Renal cortical epithelial cell (primary cell): Measurements from ENCODE around the gene ZFAND4. TPM values are rescaled to one million over a fixed set of nuclear protein-coding genes. Genes with fewer than 3 reads are reported as not detected.
"Not testable (repeated sequence)": the region's sequence is repeated elsewhere in the genome, so short reads cannot be mapped to it uniquely, and the experiment has no call there.

Experiments
- DNase-seq: peaks from one replicate; pipeline ENCODE4 v3.0.0-alpha.2; 2011; ENCODE audit warnings: low read depth
- total RNA-seq: library from RNA; depleted of rRNA; stranded (reverse); fragments of >200 nt; gene quantifications from 2 replicates; pipeline ENCODE4 v1.2.3, GENCODE V29; 2014

ZFAND4 gene
- total RNA-seq, 1 donor from 2014 or later, result 10.3 TPM

DNA sequence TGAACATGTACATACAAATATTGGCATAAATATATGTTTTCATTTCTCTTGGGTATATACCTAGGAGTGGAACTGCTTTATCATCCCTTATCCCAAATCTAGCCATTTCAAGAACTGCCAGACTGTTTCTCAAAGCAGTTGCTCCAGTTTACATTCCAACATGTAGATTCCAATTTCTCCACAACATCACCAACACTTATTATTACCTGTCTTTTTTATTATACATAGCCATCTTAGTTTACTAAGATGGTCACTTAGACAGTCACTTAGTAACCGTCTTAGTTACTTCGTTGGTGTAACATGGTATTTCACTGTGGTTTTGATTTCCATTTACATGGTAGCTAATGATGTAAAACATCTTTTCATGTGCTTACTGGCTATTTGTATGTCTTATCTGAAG, 82.7 kb downstream of the ZFAND4 start:
- no peak for DNase-seq

DNA sequence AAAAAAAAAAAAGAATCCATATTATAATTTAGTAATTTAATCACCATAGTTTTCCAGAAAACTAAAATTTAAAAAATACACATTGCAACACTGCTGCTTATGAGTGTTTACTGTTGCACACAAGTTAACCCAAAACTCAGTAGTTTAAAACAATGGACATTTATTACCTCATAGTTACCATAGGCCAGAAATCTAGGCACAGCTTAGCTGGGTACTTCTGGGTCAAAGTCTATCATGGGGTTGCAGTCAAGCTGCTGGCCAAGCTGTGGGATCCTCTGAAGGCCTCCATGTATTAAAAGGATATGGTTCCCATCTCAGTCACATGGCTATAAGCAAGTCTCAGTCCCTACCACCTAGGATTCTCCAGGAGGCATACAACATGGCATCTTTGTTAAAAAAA, 83.6 kb downstream of the ZFAND4 start:
- no peak for DNase-seq

DNA sequence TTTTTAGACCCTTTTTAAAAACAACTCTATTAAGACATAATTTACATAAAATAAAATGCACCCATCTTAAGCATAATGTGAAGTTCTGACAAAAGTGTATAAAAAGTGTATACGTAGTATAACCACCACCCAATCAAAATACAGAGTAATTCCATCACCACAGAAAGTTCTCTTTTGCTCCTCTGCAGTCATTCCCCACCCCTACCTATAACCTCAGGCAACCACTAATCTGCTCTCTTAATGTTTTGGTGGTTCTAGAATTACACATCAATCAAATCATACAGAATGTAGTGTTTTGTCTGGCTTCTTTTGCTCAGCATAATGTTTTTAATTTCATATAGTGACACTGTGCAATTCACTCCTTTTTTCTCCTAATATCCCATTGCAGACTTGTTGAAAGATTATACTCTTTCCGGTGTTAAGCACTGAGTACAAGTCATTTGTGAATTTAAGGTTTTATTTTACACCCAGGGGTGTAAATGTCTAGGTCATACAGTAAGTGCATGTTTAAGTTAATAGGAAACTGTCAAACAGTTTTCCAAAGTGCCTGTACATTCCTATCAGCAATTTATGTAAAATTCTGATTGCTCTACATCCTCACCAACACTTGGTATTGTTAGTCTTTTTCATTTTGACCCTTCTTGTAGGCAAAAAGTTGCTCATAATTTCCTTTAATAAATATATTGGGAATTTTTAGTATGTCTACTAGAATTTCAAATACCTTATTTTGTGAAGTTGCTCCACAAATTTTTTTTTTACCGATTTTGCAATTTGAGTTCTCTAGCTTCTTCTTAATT, 86.3 kb downstream of the ZFAND4 start:
- DNase-seq, result no peak

DNA sequence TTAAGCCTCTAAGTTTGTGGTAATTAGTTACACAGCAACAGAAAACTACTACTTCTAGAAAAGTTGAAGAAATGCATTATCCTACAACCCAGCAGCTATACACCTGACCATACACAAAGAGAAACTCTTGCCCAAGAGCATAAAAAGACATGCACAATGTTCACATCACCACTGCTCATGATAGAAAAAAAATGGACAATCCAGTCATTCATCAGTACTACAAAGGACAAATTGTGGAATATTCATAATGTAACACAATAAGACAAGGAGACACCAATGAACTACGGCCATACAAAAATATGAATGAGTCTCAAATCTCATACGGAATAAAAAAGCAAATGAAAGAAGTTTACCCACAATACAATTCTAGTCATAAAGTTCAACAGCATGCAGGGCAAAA, 87.4 kb downstream of the ZFAND4 start:
- no peak for DNase-seq

DNA sequence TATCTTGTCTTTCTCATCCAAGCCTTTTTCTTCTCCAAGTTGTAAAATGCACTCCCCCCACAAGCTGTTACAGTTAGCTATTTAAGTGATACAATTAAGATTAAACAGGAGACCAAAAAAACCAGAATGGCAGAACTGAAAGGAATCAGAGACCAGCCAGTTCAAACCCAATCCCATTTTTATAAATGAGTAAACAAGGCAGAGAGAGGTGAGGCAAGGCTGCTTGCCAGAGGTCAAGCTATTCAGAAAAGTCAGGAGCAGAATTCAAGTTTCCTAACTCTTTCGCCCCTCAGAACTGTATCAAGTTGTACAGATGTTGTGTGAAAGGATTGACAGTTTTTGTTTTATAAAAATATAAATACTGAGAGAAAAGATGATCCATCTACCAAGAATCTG, 90.2 kb downstream of the ZFAND4 start:
- no peak for DNase-seq

DNA sequence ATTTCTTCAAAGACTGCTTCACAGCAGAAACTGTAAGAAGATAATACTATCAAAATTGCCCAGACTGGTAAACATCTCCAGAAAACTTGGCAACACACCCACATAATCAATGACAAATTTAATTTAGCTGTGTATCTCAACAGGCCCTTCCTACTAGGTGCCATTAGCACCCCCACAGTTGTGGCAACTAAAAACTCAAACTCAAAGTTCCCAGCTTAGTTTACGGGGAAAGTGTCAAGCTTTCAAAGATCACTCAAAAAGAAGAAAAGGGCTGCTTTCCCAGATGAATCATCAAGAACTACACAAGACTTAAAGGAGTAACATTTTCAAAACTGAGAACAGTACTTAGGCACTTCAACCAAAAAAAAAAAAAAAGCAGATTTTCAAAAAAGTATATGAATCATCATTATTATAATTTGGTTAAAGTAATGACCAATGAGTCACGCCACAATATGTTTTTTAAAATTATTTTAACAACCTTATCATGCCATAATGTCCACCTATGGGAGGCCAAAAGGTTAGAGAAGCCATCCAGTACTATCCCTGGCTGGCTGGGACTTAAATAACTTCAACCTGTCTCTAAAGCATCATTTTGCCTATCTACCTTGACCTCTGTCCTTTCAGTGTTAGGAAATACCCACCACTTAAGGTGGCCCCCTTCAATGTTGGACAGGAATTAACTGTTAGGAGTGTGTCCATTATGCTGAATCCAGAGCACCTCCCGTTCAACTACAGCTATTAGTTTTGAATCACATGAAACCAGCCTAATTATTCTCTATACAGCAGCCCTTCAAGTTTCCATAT, 90.8 kb downstream of the ZFAND4 start:
- DNase-seq, result no peak

DNA sequence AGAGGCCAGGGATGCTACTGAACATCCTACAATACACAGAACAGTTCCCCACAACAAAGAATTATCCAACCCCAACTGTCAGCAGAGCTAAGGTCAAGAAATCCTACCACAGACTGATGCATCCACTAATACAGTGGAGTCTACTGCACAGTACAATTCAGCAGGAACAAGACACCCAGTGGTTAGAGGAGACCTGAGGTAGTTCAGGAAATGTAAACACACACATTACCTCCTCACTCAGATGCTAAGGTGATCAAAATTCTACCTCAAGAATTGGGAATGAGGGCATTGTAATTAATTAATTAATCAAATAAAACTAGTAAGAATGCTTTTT, 91.4 kb downstream of the ZFAND4 start:
- no peak for DNase-seq

DNA sequence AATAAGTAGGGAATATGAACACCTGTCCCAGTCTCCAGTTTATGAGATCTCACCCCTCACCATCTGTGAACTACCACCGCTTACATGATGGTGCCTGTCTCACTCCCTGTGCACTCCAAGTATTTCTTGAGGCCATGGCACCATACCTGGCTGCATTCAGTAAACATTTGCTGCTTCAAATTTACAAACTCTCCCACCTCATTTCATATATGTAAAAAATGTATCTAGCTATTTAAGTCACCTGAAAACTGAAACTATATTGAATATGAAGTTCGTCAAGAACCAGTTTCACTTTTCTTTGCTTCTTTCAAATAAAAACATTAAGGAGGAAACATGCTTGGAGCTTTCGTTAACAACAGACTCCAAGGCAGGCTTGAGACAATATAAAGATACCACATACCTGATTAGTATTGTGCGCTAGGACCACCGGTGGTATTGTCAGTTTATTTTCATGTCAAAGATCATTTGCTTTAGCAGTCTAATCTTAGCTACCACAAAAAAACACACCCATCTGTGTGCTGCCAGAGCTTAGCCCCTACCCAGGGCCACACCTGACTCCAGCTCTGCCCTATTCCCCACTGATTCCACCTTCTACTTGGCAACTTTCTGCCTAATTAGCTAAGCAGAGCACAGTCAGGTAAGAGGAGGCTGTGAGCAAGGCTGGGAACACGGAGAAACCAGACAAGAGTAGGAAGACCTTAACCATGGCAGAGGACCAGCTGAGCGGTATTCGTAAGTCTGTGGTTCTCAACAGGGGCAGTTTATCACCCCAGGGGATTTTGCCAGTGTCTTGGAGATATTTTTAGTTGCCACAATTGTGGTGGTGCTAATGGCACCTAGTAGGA, 92.0 kb downstream of the ZFAND4 start:
- no peak for DNase-seq

DNA sequence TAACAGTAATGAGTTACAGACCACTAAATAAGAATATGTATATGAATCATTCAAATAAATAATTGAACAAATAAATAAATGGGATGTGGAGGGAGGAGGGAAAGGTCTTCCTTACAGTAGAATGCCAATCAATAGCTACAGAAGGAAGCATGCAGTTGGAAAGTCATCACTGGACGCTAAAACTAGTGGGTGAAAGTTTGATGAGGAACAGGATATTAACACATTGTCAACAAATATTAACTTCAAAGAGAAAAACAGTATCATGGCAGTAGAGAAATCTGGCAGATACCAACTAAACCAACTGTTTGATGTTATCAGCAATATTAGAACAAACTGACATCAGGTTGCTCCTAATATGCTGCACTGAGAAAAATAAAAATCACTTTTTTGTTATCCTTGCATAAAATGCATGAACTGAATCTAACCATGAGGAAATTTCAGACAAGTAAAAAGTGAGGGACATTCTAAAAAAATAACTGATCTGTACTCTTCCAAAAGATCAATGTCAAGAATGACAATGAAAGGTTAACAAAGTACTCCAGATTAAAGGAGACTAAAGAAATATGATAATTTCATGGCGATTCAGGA, 94.1 kb downstream of the ZFAND4 start:
- no peak for DNase-seq

DNA sequence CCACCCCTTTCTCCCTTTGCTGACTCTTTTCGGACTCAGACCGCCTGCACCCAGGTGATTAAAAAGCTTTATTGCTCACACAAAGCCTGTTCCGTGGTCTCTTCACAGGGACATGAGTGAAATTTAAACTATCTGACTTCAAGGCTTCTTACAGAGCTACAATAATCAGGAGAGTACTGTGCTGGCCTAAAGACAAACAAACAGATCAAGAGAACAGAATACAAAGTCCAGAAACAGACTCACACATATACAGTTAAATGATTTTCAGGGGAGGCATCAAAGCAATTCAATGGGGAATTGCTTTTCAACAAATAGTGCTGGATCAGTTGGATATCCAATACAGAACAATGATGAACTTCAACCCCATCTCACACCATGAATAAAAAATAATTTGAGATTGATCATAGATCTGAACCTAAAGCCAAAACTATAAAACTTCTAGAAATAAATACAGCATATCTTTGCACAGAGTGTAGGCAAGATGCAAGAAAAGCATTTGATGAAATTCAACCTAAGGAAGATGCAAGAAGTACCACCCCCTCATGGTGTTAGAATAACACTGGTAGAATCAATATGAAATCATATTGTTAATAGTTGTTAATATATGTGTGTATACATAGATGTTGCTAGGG, 96.5 kb downstream of the ZFAND4 start:
- DNase-seq, result no peak

DNA sequence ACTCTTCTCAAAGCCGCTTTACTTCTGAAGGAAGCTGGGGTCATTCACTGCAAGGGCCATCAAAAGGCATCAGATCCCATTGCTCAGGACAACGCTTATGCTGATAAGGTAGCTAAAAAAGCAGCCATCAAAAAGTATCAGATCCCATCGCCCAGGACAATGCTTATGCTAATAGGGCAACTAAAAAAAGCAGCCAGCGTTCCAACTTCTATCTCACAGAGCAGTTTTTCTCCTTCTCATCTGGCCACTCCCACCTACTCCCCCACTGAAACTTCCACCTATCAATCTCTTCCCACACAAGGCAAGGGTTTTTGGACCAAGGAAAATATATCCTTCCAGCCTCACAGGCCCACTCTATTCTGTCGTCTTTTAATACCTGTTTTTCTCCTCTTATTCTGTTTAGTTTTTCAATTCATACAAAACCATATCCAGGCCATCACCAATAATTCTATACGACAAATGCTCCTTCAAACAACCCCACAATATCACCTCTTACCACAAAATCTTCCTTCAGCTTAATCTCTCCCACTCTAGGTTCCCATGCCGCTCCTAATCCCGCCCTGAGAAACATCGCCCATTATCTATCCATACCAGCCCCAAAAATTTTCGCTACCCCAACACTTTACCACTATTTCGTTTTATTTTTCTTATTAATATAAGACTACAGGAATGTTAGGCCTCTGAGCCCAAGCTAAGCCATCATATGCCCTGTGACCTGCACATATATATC, 97.4 kb downstream of the ZFAND4 start:
- DNase-seq, result not testable (repeated sequence)

DNA sequence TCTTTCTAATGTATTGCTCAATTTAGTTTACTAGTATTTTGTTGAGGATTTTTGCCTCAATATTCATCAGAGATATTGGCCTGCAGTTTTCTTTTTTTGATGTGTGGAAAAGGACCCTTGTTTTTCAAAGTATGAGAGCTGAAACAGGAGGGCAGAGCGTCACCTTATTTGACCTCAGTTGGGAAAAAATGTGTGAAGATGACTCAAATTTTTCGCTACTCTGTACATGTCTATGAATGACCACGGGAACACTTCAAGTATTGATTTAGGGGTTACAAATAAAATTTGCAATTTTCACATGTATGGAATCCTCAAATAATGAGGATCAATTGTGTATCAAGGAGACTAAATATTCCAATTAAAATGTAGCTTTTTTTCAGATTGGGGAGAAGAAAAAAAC, 103.1 kb downstream of the ZFAND4 start:
- no peak for DNase-seq

DNA sequence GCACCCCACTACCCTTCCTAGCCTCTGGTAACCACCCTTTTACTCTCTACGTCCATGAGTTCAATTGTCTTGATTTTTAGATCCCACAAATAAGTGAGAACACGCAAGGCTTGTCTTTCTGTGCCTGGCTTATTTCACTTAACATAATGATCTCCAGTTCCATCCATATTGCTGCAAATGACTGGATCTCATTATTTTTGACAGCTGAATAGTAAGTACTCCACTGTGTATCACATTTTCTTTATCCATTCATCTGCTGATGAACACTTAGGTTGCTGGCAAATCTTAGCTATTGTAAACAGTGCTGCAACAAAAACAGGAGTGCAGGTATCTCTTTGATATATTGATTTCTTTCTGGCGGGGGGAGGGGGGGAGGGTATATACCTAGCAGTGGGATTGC, 106.2 kb downstream of the ZFAND4 start:
- DNase-seq, result no peak

Other genes with a start within 250 kb of the ZFAND4 start
- gene WASHC2C, start 54.5 kb upstream of the ZFAND4 start, total RNA-seq, result 29.0 and 47.1 TPM in 2 replicates
- gene AGAP4, start 174.7 kb upstream of the ZFAND4 start, total RNA-seq, result 0.35 and 5.9 TPM in 2 replicates